ENCODE data around the gene MCC.

Gene MCC

DNA sequence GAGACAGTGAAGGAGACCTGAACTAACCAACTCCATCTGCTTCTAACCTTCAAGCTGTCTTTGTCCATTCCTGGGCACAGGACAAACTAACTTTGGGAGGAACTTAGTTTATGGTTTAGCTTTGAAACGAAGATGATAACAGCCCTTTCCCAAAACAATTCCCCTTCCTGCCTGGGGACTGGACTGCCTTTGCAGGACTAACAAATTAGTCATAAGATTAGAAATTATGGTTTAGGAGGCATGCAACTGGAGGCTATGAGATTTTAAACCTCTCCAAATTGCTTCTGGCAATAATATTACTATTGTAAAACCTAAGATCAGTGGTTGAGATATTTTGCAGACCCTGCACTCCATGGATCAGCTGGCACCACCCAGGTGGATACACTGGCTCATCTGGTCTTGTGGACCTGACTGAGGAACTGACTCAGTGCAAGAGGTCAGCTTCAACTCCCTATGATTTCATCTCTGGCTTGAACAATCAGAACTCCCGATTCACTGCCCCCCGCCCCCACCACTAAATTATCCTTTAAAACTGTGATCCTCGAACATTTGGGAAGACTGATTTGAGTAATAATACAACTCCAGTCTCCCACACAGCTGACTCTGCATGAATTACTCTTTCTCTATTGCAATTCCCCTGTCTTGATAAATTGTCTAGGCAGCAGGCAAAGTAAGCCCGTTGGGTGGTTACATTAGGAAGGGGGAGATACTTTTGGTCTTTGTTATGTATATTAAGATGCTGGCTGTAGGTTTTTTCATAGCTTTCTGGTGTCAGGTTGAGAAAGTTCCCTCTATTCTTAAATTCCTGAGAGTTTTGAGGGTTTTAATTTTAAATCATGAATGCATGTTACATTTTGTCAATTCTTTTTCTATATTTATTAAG, 266.7 kb downstream of the MCC start:
- no peak for DNase-seq (ENCODE audit: low spot score)

DNA sequence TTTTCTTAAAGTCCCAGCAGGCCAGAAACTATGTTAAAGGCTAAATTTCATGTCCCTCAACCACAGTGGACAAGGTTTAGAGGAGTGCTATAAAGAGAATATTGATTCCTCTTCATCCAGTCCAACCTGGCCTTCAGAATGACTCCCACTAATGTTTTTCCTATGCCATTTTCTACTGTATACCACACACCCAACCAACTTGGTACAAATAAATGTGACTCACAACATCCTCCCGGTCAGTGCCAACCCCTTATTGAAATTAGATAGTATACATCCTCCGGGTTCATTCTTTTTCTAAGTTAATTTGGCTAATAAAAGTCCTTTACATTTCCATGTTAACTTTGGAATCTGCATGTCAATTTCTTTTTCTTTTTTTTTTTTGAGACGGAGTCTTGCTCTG, 268.6 kb downstream of the MCC start:
- no peak for DNase-seq (ENCODE audit: low spot score)

DNA sequence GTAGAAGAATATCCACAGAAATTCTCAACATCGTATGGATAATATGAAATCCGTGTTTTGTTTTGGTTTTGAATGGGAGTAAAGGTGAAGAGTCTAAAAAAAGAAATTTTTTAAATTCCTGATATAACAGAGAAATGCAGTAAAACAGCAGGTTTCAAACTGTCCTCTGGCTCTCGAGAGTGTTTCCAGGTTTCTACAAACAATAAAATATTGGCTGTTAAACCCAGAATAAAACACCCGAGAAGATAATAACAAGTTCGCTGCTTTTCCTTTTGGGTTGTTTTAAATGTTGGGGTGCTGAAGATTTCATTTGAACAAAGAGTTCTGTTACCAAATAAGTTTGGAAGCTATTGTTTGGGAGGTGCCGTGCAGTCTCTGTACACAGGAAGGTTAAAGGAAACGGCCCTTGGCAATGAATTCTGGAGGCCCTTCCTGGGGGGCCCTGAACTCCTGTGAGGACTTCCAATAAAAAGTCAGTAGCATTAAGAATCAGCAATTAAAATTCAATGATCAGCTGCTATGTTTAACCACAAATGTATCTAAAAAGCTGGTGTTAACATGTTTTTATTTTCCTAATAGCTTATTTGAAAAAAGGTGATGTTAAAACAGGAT, 269.2 kb downstream of the MCC start:
- no peak for DNase-seq (ENCODE audit: low spot score)

DNA sequence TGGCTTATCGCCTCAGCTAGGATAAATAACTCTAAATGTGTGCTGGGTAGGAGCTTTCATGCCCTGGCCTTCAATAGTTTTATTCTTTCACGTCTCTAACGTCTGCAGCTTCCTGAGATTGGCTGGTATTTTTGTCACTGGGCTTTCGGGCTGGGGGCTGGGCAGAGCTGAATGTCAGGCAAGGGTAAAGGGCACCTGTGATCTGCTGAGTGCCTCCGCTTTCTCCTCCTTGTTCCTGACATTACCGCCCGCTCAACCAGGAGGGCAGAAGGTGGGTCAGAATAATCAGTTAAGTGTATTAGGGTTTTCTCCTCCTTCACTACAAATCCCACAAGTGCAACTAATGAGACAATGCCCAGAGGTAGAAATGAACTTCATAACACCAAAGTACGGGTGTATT, 270.1 kb downstream of the MCC start:
- no peak for DNase-seq (ENCODE audit: low spot score)

DNA sequence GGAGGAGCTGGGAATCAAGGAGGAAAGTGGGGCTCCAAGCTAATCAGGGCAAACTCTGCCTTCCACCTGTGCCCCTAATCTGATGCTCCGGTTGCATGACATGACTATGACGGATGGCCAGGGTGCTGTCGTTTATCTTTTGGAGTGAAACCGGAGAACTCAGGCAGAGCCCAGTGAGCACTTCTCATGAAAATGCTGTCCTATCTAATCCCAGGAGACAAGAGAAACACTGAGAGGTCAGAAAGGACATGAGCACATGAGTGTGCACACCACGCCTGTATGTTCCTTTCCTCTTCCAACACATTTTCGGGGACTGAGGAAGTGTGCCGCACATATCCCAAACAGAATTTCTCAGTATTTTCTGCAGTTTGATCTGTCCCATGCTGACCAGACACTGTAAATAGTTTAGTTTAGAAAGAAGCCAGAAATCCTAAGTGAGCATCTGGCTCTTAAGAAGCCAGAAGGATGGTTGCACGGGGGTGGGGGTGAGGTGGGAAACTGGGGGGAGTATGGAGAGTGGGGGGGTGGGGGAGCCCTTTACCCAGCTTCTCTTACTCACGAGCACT, 270.6 kb downstream of the MCC start:
- DNase-seq (ENCODE audit: low spot score): no peak

DNA sequence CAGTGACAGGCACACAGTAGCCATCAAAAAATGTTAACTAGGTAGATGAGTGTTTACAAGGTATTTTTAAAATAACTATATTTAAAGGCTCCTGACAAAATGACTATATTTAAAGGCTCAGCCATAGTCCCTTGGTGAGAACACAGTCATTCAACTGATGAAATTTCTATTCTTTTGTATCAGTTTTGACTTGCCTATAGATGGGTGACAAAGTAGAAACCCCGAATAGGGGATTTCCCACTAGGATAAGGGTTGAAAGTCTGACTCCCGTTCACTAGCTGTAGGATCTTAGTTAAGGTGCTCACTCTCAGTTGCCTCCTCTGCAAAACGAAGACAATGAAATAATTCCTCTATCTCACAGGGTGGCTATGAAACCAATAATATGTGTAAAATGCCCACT, 271.7 kb downstream of the MCC start:
- DNase-seq (ENCODE audit: low spot score): no peak

DNA sequence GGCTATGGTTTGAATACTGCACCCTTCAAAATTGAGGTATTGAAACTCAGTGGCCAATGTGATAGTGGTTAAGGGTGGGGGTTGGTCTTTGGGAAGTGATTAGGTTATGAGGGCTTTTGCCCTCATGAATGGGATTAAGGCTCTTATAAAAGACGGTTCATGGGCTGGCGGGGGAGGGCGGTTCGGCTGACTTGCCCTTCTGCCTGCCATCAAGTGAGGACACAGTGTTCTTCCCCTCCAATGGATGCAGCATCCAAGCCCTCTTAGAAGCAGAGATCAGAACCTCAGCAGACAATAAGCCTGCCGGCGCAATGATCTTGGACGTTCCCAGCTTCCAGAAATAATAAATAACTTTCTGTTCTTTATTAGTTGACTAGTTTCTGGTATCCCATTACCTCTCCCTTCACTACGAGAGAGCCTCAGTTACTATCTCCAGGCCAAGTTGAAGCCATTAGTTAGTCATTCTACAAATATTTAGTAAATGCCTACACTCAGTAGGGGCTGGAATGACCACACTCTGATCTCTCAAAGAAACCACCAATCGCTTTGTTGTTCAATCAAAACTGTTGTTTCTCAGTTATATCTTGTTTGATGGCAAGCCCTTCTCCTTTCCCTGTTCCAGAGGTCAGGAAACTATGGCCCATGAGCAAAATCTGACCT, 272.7 kb downstream of the MCC start:
- no peak for DNase-seq (ENCODE audit: low spot score)

DNA sequence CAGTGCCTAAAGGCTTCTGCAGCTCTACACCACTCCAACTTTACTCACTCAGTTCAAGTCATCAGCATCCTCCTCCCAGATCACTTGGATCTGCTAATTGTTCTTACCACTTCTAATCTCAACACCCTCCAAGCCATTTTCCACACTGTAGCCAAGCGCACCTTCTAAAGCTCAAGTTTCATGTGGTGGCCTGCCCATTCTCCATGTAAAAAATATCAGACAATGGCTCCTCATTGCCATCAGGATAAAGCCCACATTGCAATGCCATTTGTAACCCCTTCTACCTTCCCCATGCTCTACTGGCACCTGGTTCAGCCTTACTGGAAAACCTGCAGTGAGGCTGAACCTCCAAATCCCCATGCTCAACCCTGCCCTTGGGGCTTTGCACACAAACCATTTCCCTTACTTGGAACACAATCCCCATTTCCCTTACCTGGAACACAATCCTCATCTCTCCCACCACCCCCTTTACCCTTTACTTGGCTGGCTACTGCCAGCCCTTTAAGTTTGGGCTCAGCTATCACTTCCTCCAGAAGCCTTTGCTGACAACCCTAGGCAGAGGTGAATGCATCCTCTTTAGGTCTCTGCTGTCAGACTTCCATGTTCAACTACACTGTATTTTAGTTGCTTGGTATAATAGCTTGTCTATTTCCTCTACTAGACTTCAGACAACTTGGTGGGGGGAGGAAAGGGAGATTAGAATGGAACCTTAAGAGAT, 273.5 kb downstream of the MCC start:
- no peak for DNase-seq (ENCODE audit: low spot score)

DNA sequence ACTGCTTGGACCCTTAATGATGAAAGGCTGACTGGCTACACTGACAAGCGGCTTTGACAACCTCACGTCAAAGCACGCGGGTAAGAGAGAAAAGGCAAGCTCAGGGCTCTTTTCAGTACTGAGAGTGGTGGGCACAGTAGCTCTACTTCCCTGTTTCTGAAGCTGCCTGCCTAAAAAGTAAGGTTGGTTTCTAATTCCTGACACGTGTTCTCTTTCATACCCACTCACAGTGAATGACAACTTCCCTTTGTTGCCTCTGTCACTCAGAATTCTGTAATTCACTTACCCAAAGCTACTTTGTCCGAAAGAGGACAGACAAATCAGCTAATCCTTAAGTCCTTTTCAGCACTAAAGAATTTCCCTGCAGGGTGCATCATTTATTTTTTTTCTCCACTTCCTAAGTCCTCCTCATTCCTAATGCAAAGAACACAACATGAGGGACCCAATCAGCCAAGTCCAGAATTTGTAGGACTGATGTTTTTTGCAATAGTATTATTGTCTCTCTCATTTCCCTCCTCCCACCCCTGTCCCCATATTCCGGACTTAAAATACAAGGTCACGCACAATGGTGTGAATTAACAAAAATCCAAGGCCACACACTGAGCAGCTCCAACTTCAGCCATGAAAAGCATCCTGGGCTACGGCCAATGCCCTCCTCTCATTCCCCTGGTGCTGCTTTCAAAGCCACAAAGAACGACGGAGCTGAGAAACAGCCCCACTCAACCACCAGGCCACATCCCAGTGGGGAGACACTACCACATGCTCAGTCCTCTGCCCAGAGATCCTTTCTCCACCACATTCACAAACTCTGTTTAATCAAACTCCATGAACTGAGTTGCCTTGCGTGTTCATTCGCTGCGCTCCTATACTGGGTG, 274.5 kb downstream of the MCC start:
- DNase-seq (ENCODE audit: low spot score): no peak

DNA sequence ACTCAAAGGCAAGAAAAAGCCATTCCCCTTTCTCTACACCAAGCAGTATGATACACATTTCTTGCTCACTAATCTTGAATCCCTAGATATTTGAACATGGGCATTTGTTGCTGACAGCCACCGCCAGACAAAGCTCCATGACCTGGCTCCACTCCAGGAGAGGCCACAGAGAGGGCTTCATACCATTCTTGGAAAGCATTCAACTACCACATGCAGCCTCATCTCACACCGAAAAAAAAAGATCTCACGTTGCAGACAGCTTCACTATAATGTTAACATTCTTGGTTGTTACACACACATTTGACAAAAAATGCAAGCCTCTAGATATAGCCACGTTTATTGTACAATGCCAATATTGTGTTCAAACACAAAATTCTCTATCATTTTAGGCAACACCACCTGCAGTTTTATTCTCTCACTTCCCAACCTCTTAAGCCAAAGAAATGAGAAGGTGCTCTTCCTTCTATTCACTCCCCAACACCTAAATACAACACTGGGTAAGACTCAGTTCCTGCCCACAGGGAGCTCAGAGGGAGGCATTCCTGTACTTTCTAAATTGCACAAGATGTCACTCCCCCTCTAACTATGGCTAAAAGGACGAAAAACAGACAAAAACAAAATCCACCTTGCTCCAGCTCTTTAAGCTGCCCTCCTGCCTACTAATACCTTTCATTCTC, 275.9 kb downstream of the MCC start:
- DNase-seq (ENCODE audit: low spot score): no peak

DNA sequence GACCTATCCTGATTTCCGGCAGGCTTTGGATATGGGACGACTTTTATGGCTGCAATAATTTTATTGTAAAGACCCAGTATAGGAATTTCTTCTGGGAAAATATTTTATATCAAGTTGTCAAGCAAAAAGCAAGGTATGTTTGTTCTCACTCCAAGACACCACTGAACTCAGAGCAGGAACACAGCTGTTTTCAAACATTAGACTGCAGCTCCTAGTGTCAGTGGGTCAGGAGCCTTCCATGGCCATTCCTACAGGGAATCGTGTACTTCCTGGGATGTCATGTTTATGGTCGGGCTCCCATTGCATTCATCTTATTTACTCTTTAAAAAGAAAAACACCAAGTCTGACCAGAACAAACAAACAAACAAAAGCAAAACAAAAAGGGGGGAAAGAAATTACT, 278.8 kb downstream of the MCC start:
- no peak for DNase-seq (ENCODE audit: low spot score)

DNA sequence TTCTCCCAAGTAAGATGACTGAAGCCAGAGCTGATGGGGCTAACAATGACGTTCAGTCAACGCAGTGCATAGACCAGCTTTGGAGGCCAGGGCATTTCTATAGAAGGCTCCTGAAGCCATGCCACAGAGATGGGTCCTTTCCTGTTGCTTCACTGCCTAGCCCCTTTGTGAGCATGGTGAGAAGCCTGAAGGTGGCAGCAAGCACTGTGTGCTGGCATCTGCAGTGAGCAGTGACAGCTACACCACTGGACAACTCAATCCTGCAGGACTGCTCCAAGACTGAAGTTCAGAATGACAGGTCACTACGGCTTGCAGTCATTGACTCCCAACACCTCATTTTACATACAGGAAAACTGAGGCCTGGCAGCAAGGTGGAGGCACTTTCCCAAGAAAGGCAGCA, 282.4 kb downstream of the MCC start:
- DNase-seq (ENCODE audit: low spot score): no peak

DNA sequence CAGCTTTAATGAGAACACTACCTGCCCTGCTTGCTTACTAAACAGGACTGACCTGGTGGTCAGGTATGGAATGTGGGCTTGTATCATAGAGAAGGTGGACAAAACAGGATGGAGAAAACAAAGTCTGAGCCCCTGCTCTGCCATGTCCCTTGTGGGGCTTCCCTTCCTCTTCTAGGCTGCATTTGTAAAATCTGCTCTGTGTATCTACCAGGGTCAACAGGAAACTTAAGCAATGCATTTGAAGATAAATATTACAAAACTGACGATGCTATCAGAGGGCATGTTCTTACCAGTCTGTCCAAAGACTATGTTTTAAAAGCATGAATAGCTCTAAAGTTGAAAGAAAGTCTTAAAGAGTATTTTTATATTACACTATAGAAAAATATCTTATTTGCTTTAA, 282.9 kb downstream of the MCC start:
- DNase-seq (ENCODE audit: low spot score): no peak

DNA sequence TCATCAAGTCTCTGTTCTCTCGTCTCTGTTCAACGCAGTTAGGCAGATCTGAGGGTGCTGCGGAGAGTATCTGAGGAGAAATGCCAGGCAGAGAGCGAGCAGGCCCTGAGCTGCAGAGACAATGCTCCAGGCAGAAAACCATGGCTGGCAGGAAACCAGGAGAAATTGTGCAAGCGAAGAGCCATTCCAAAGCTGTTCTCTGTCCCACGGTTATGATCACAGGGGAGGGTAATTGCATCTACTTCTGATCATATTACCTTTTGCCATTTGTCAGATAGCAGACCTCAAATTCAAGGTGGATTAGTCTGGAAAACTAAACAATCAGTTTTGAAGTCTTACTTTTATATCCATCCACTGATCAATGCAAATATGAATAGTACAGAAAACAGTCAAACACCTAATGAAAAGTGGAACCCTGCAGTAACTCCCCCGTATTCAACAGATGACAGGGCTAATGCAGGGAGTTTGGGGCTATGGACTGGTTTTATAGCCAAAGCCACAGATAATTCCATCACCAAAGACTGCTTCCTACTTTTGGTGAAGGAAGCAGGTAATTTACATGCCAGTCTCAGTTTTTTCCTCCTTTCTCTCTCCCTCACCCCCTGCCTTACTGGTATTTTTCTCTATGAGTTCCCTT, 283.6 kb downstream of the MCC start:
- DNase-seq (ENCODE audit: low spot score): no peak

DNA sequence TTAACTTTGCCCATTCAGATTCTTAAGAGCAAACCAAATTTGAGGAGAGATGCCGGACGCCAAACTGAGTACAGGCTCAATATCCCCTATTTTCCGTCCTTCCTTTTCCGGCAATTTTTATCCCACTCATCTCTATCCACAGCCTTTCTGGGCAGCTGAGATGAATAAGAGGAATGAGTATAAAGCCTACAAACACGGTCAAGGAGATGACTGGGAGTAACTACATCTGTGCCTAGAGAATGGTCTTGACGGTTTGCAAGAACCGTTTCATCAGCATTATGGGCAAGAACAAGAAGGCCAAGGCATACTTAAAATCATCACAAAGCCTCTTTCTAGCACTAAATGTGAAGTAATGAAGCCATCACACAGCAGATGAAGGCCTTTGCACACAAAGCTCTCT, 284.3 kb downstream of the MCC start:
- DNase-seq (ENCODE audit: low spot score): no peak

DNA sequence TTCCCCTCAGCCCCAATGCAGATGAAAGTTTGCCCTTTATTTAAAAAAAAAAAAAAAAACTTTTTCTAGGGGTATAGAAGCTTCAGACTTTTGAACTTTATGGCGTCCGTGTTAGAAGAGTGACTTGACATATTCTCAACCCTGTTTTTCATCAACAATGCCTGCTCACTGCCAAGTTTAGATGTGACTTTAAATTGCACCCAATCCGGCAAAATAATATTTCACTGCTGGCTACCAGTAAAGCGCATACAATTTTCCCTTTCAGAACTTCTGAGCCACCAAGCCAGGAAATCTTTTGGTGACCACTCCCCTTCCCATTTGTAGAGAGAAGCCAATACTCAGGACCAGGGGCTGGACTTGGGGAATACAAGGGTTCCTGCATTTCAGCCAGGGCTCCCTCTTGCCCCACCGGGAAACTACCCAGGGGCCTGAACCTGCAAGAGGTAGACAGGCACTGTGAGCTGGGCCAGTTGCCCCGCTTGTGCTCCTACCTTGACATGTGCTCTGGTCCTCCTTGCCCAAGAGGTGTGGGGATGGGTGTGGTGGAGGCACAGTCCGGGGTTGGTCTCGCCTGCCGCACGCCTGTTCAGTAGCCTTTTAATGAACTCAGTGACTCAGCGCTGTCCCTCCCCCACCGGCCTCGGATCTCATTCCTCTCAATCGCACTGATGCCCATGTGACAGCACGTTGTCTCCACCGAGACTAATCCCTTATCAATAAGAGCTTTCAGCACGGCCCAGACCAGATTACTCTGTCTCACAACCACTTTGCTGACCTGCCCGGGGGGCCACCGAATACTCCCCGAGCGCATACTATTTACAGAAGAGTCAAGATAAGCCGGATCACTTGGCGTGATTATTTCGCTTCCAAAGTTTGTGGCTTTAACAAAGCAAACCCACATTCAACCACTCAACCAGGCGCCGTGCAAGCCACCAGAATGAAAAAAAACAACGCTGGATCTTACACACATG, 285.2 kb downstream of the MCC start:
- DNase-seq (ENCODE audit: low spot score): no peak

DNA sequence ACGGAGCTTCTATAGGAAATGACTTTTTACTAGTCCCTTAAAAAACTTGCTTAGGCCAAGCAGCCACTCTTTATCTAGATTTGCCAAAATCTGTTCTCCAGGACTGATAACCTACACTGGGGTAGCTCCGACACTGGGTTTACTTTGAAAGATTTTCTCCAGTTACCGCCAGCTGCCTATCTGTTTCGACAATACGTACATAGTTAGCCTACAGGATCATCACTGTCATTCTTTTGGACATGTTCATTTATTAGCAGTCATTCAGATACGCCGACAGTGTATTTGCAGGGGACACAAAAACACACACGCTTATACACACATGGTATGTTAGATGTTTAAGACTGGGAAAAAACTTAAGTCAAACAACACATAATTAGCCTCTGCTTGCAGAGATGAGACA, 286.0 kb downstream of the MCC start:
- no peak for DNase-seq (ENCODE audit: low spot score)

DNA sequence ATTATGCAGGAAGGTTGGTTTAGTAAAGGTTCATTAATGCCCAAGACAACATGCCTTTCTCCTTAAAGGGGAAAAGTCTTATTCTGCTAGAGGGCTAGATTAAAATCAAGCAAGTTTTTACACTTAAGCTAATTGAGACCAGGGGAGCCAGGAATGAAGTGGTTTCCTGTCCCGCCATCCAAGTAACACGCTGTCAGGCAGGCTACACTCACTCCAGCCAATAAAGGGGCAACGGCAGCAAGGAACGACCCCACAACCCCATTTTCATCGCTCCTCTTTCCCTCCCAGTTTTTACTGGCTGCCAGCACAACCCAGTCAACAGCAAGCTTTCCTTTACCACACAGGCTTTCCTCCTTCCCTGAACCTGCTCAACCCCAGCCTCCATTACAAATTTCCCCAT, 286.5 kb downstream of the MCC start:
- no peak for DNase-seq (ENCODE audit: low spot score)
